ENCODE measurements around the gene SRGAP1.

SRGAP1 gene

GRCh38 chr12:63907561-63907960 lies 63.1 kb downstream of the SRGAP1 start:
- DNase-seq (ENCODE audit: low read depth) = no peak

- no peak for DNase-seq (ENCODE audit: low read depth)
Observed at GRCh38 chr12:63909746-63910145, 65.2 kb downstream of the SRGAP1 start.

GRCh38 chr12:63911341-63911740 lies 66.8 kb downstream of the SRGAP1 start:
- no peak for DNase-seq (ENCODE audit: low read depth)

GRCh38 chr12:63912651-63913050 lies 68.2 kb downstream of the SRGAP1 start:
- DNase-seq (ENCODE audit: low read depth) = no peak

DNA sequence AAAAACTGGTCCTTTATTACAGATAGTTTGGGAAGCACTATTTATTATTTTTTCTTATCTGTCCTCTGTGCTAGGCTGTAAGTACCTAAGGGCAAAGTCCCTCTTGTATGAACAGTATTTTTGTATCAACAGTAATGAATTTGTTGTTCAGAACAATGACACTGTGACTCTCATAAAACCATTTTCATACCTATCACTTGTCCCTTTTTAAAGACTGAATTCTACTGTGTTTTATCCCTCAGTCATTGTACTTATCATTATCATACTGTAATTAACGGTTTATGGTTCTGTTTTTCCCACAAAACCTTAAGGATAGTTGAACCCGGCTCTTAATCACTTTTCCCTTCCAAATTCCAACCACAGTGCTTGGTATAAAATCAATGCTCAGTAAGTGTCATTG lies 69.4 kb downstream of the SRGAP1 start:
- DNase-seq (ENCODE audit: low read depth) = no peak

GRCh38 chr12:63915105-63915800 lies 70.8 kb downstream of the SRGAP1 start:
- DNase-seq (ENCODE audit: low read depth) = no peak

- peak; percentile 39 for DNase-seq (ENCODE audit: low read depth)
Observed at GRCh38 chr12:63916561-63917476, 72.3 kb downstream of the SRGAP1 start.

- DNase-seq (ENCODE audit: low read depth) = no peak
Observed at GRCh38 chr12:63917477-63917862, 73.0 kb downstream of the SRGAP1 start.

- DNase-seq (ENCODE audit: low read depth) = peak; percentile 94
Observed at GRCh38 chr12:63917864-63918799, 73.6 kb downstream of the SRGAP1 start.

- DNase-seq (ENCODE audit: low read depth) = peak; percentile 86
Observed at GRCh38 chr12:63918800-63919300, 74.3 kb downstream of the SRGAP1 start.

DNA sequence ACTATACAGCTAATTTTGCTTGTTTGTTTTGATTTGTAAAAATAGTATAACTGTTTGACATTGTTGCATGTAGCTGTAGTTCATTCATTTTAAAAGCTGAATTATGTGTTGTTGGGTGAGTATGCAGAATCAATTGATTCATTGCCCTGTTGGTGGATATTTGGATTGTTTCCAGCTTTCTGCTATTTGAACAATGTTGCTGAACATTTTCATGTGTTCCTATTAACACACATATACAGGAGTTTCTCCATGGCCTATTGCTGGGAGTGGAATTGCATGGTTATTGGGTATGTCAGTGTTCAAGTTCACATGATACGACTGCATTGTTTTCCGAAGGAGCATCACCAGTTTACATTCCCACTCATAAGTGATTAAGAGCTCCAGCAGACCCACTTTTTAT lies 75.3 kb downstream of the SRGAP1 start:
- peak; percentile 50 for DNase-seq (ENCODE audit: low read depth)

DNA sequence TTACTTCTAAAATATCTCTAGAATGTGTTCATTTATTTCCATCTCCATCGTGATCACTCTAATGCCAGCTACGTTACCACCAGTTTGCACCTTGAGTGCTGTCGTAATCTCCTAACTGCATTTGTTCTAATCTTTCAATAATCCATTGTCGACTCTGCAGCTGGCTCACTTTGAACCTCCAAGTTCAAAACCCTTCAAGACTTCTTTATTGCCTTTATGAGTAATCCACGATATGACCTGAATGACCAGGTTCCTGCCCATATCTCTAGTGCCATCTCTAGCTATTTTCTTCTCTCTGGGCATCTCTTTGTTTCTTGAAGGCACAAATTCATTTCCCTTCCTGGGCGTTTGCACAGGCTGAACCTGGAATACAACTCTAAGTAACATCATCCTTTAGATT lies 76.7 kb downstream of the SRGAP1 start:
- DNase-seq (ENCODE audit: low read depth) = no peak

GRCh38 chr12:63922474-63922873 lies 78.0 kb downstream of the SRGAP1 start:
- DNase-seq (ENCODE audit: low read depth) = peak; percentile 33

DNA sequence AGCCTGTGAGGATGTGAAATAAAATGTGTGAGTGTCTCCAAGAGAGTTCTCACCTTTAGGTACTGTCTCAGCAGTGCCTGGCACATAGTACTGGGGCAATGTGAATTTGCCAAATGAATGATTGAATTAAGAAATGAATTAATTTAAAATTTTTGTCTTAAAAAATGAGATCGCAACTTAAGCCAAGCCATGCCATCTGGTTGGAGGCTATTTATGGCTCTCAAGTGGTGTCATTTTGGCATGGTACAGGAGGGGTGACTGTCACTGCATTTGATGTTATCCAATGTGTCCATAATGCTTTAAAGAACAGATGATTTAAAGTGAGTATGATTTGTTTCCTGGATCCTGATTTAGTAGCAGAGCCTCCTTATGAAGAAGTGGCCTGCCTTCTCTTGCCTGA lies 80.3 kb downstream of the SRGAP1 start:
- no peak for DNase-seq (ENCODE audit: low read depth)

DNA sequence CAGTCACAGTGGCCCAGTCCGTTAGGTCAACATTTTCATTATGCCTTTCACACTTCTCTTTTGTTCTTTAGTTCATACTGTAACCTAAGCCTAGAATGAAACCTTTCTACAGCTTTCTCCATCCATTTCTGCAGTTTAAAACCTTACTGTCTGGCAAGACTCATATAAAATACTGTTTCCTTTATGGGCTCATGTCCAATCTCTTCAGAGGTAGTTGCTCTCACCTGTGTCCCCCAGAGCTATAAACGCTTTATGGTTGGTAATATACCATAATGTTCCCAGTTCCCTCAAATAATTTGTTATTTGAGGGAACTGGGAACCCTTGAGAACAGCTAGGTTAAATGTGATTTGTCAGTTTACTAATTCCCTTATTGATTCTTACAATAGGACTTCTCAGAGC lies 83.0 kb downstream of the SRGAP1 start:
- DNase-seq (ENCODE audit: low read depth) = no peak

DNA sequence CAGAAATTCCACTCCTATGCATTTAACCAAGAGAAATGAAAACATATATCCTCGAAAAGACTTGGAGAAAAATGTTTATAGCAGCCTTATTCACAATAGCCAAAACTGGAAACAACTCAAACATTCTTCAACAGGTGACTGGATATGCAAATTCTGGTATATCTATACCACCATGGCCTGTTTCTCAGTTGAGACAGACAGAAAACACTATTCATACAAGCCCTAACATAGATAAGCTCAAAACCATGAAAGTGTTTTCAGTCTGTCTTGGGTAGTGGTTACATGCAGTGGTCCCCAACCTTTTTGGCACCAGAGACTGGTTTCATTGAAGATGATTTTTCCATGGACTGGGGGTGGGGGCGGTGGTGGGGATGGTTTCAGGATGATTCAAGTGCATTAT lies 83.8 kb downstream of the SRGAP1 start:
- DNase-seq (ENCODE audit: low read depth) = no peak

GRCh38 chr12:63929426-63929825 lies 84.9 kb downstream of the SRGAP1 start:
- no peak for DNase-seq (ENCODE audit: low read depth)

DNA sequence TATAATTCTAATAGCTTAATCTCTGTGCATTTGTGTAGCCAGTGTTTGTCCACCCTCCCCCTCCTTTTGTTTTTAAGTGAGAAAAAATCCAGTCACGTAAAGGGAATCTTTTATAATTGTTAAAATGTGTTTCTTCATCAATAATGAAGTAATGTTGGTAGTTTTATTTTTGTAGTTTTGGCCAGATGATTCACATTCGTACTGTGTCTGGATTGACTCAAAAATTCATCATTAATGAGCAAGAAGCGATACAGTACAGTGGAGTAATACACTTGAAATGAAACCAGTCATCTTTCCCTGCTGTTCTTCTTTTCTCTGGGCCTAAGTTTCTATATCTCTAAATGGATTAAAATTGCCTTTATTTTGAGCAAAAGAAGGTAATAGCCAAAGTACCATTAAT lies 86.5 kb downstream of the SRGAP1 start:
- DNase-seq (ENCODE audit: low read depth) = no peak

GRCh38 chr12:63931703-63932102 lies 87.2 kb downstream of the SRGAP1 start:
- no peak for DNase-seq (ENCODE audit: low read depth)

DNA sequence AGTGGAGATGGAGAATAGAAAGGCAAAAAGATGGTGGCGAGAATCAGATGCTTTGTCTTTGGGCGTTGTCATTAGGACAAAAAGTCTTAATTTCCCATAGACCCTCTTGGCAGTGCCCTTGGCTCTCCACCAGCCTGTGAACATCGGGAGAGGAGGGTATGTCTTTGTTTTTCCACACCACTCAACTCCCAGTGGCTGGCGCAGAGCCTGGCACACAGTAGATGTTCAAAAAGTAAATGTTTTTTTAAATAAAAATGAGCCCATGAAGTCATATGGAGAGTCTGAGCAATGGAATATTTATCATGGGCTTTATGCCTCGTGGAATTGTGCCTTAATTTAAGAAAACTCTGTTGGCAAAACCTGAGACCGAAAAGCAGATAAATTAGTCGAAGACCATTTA lies 90.4 kb downstream of the SRGAP1 start:
- no peak for DNase-seq (ENCODE audit: low read depth)

DNA sequence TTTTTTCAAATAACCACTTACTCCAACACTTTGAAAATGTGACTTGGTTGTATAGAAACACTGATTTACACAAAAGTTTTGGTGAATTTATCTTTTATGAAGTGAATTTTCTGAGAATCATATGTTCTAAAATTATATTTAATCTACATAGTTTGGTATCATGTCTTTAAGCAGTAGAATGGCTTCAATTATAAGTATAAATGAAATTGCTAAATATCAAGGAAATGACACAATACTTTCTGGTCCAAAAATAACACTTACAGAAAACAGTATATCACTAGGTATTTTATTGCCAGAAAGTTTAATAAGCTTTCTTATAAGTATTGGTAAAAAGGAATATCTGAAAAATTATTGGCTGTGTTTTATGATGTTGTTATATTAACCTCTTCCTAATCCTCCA lies 90.9 kb downstream of the SRGAP1 start:
- DNase-seq (ENCODE audit: low read depth) = no peak

Measured in HS-27A (cell line).